Right lobe of liver (tissue), 6 donors: ENCODE data around the gene COLGALT1. TPM values are rescaled to one million over a fixed set of nuclear protein-coding genes. Genes with fewer than 3 reads are reported as not detected.
"Not testable (repeated sequence)": the region's sequence is repeated elsewhere in the genome, so short reads cannot be mapped to it uniquely, and the experiment has no call there.

Experiments used
- ATAC-seq, 4 donors: fragments of 200-7000 bp; cut with Tn5 transposase; one replicate each; pipeline ENCODE4 v1.9.1; 2020; ENCODE audit warnings: mild to moderate bottlenecking in 4 of 4, moderate library complexity in 4 of 4
- DNase-seq, 3 donors: peaks; one replicate each; pipeline ENCODE4 v3.0.0-alpha.2; 2020
- H3K27ac ChIP-seq, 3 donors: fragments of 200-600 bp; one replicate each; pipeline ENCODE4 v1.8.0; 2022
- H3K27me3 ChIP-seq, 2 donors: fragments of 200-600 bp; one replicate each; pipeline ENCODE4 v1.8.0; 2022
- H3K36me3 ChIP-seq, 4 donors: fragments of 200-600 bp; sonication (generic) in 1 of 4; one replicate each; pipeline versions ENCODE4 v1.5.1 to v1.8.0; 2017 to 2022; ENCODE audit warnings: control low read depth in 1 of 4
- H3K4me1 ChIP-seq, 4 donors: fragments of 200-600 bp; sonication (generic) in 1 of 4; one replicate each; pipeline versions ENCODE4 v1.5.1 to v1.8.0; 2017 to 2022; ENCODE audit warnings: control low read depth in 1 of 4
- H3K4me3 ChIP-seq, 3 donors: fragments of 200-600 bp; one replicate each; pipeline ENCODE4 v1.8.0; 2022
- H3K9me3 ChIP-seq, 4 donors: fragments of 200-600 bp; sonication (generic) in 1 of 4; one replicate each; pipeline versions ENCODE4 v1.5.1 to v1.8.0; 2017 to 2022; ENCODE audit warnings: control low read depth in 1 of 4
- POLR2A ChIP-seq: fragments of 450-650 bp; IDR thresholded peaks from one replicate; pipeline ENCODE4 v1.6.1; 2017; ENCODE audit warnings: antibody characterized with exemption, mild to moderate bottlenecking
- WGBS: methylation state at CpG from one replicate; pipeline ENCODE4 v1.1.6; 2018; ENCODE audit warnings: low coverage, low lambda C conversion rate; ENCODE audit not compliant: insufficient coverage; ENCODE audit errors: missing lambda C conversion rate; 5-methylcytosine and 5-hydroxymethylcytosine counted together
- intact Hi-C, 2 donors: fragments of 100-400 bp; cut with DNase I; formaldehyde crosslinking; loops; one replicate each; pipeline versions ENCODE4 v1.11.2 to v1.14.1; 2022
- total RNA-seq, 6 experiments: library from RNA; depleted of rRNA in 2 of 6; stranded (reverse); fragments of >200 nt in 2 of 6; fragmentation: NEBNext Ultra II Directional in 3 of 6; extraction: Animal tissue kit (Norgen Biotek cat#: 25700) in 3 of 6; gene quantifications; one replicate each; pipeline versions ENCODE4 v1.1.0 to v1.2.4, GENCODE V29; 2016 to 2023
- TF ChIP-seq, protein P1 (sequence below), 4 donors: fragments of 200-600 bp in 3 of 4; fragments of 450-650 bp in 1 of 4; IDR thresholded peaks; one replicate each; pipeline versions ENCODE4 v1.5.1 to v1.8.0; 2016 to 2022; ENCODE audit warnings: antibody characterized with exemption in 4 of 4, mild to moderate bottlenecking in 2 of 4
- donor health status: DM: no; HTN: yes; CAD: no.
- donor health status: DM: no; HTN: no; CAD: no.
- donor health status: DM: no; HTN: no; CAD: no.
- donor health status: DM: no; HTN: yes; CAD: no.
- donor health status: DM: no; HTN: yes; CAD: no.

Gene COLGALT1
- total RNA-seq, 6 experiments from 2014 or later: 23.2 to 36.8 (median 31.1) TPM

DNA sequence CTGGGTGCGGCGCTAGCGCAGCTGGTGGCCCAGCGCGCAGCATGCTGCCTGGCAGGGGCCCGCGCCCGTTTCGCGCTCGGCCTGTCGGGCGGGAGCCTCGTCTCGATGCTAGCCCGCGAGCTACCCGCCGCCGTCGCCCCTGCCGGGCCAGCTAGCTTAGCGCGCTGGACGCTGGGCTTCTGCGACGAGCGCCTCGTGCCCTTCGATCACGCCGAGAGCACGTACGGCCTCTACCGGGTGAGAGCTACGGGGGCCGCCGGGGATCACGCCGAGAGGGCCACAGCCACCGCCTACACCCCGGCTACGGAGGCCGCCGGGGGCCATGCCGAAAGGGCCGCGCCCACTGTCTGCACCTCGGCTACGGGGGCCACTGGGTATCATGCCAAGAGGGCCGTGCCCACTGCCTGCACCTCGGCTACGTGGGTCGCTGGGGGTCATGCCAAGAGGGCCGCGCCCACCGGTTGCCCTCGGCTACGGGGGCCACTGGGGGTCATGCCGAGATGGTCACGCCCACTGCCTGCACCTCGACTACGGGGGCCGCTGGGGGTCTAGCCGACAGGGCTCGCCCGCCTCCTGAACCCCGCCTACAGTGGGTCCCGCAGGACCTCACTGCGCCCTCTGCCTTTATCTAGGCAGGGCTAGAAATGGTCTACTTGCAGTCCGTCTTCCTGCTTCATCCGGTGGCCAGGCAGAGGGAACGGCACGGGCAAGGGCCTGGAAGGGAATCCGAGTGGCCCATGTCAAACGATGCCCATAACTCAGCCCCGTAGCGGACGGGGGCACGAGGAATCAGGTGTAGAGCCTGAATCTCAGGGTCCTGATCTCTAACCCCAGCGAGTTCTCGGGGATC lies 43.5 kb upstream of the COLGALT1 start:
- peak overlapping the region; percentile 96 to 98 (median 98) for H3K27ac ChIP-seq
- H3K4me1 ChIP-seq: peaks cover 0 to 17% (median 2%) of the 10 kb centered on the region in 4 donors
- no peaks in the 10 kb centered on the region for H3K27me3 ChIP-seq
- peak; percentile 79 to 88 (median 83) for ATAC-seq
- WGBS: under 1% methylated on average over 17 of the region's 82 CpGs
- intact Hi-C loops: no loop called here
- no peaks in the 10 kb centered on the region for H3K36me3 ChIP-seq
- peak; percentile 87 to 92 (median 91) for DNase-seq
- no peaks in the 10 kb centered on the region for H3K9me3 ChIP-seq
- peak overlapping the region; percentile 94 to 97 (median 94) for H3K4me3 ChIP-seq
- peak; percentile 56 for TF ChIP-seq POLR2A
- TF ChIP-seq, protein P1, sequence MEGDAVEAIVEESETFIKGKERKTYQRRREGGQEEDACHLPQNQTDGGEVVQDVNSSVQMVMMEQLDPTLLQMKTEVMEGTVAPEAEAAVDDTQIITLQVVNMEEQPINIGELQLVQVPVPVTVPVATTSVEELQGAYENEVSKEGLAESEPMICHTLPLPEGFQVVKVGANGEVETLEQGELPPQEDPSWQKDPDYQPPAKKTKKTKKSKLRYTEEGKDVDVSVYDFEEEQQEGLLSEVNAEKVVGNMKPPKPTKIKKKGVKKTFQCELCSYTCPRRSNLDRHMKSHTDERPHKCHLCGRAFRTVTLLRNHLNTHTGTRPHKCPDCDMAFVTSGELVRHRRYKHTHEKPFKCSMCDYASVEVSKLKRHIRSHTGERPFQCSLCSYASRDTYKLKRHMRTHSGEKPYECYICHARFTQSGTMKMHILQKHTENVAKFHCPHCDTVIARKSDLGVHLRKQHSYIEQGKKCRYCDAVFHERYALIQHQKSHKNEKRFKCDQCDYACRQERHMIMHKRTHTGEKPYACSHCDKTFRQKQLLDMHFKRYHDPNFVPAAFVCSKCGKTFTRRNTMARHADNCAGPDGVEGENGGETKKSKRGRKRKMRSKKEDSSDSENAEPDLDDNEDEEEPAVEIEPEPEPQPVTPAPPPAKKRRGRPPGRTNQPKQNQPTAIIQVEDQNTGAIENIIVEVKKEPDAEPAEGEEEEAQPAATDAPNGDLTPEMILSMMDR (IDR thresholded peaks at IDR 0.05): peak in 3 of 4 donors; percentile 7 to 24 (median 19)

DNA sequence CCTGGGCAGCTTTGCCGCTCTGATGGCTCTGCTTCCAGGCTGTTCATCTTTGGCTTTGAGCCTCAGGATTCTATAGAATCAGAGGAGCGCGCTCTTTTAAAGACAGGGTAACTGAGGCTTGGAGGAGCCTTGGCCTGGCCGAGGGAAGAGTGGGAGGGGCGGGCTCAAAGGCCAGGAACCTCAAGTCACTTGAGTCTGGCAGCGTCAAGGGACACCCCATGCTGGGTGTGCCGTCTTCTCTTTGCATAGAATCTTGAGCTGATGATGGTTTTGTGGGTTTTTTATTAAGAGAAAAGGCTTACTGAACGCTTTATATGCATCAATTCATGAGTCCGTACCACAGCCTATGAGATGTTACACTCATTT lies 42.9 kb upstream of the COLGALT1 start:
- WGBS: 56% methylated on average over 8 of the region's 9 CpGs
- H3K27me3 ChIP-seq: no peaks in the 10 kb centered on the region
- H3K4me3 ChIP-seq: peak overlapping the region; percentile 94 to 97 (median 94)
- H3K4me1 ChIP-seq: peaks cover 0 to 17% (median 2%) of the 10 kb centered on the region in 4 donors
- ATAC-seq (no peak), DNase-seq (no peak)
- intact Hi-C loops: no loop called here
- peak overlapping the region in 2 of 3 donors; percentile 96 to 98 for H3K27ac ChIP-seq
- TF ChIP-seq, protein P1 (IDR thresholded peaks at IDR 0.05): no peak
- TF ChIP-seq POLR2A: no peak
- peaks cover 0 to 5% (median 0%) of the 10 kb centered on the region in 4 donors for H3K36me3 ChIP-seq
- H3K9me3 ChIP-seq: no peaks in the 10 kb centered on the region

DNA sequence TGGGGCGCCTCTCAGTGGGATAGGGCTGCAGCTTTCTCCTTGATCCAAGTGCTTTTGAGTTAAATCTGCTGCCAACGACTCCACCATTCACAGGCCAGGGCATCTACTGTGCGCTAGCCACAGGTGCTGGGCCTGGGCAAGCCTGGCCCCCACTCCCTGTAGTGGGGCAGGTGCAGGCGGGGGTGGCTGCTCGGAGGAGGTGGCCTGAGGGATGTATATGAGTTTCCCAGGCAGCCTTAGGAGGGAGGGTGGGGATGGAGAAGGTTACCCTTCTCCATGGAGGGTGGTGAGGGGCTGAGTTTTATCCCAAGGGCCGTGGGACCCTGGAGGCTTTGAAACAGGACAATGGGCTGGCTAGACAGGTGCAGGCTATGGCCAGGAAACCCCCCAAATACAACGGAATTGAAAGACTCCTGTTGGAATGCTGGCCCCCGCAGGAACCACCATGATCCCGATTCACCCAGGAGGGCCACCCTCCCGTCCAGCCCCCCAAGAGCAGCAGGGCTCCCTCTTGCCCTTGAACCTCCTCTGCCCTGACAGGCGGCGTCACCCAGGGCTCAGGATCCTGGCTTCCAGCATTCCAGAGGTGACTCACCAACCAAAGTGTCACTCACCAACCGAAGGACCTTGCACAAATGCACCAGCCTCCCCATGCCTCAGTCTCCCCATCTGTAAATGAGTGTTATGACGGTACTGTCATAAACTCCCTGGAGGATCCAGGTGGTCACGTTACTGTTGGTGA lies 39.9 kb upstream of the COLGALT1 start:
- no peak for ATAC-seq
- Histone ChIP-seq H3K27me3 (no peaks in the 10 kb centered on the region), H3K4me1 (peaks cover 0 to 9% (median under 1%) of the 10 kb centered on the region in 4 donors), H3K27ac (no peak overlapping the region), H3K9me3 (no peaks in the 10 kb centered on the region), H3K36me3 (peaks cover 0 to 5% (median 2%) of the 10 kb centered on the region in 4 donors), H3K4me3 (no peak overlapping the region)
- TF ChIP-seq, protein P1 (IDR thresholded peaks at IDR 0.05): no peak
- no peak for TF ChIP-seq POLR2A
- 85% methylated on average over 9 of the region's 15 CpGs for WGBS
- intact Hi-C loops: no loop called here
- no peak for DNase-seq

DNA sequence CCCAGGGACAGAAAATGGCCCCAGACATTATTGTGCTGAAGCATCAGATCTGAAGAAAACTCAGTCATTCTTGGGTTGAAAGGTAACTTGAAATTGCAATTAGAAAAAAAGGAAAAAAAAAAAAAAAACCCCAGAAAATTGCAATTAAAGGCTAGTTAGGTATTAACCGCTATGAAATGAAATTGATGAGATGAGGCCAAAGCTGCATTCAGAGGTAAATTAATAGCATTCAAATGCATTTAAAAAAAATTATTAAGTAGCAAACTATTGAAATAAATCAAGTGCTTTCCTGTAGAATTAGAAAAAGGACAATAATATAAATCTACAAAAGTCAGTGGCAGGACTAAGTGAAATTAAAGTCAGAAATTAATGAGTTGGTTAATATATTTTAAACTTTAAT lies 37.6 kb upstream of the COLGALT1 start:
- Histone ChIP-seq H3K9me3 (no peaks in the 10 kb centered on the region), H3K27ac (no peak overlapping the region), H3K4me1 (no peaks in the 10 kb centered on the region), H3K36me3 (peaks cover 0 to 9% (median 2%) of the 10 kb centered on the region in 4 donors), H3K4me3 (no peak overlapping the region), H3K27me3 (no peaks in the 10 kb centered on the region)
- DNase-seq: no peak
- 92% methylated on average over 1 of the region's 1 CpG for WGBS
- no peak for ATAC-seq
- intact Hi-C loops: no loop called here
- TF ChIP-seq POLR2A: no peak
- TF ChIP-seq, protein P1 (IDR thresholded peaks at IDR 0.05): no peak

DNA sequence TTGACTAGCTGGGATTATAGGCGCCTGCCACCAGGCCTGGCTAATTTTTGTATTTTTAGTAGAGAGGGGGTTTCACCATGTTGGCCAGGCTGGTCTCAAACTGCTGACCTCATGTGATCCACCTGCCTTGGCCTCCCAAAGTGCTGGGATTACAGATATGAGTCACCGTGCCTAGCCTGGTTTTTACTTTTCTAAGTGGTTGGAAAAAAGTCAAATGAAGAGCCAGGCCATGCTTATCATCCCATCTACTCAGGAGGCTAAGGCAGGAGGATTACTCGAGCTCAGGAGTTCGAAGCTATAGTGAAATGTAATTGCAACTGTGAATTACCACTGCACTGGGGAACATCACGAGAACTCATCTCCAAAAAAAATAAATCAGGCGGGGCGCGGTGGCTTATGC lies 36.8 kb upstream of the COLGALT1 start:
- 92% methylated on average over 6 of the region's 8 CpGs for WGBS
- not testable (repeated sequence) for H3K36me3 ChIP-seq

More for the DNA sequence above, 36.8 kb upstream of the COLGALT1 start:
- intact Hi-C loops, H3K4me3 ChIP-seq, H3K9me3 ChIP-seq, ATAC-seq, H3K4me1 ChIP-seq, H3K27me3 ChIP-seq, DNase-seq, H3K27ac ChIP-seq: not testable (repeated sequence)
